ENCODE data around the gene ALPG.

DNA sequence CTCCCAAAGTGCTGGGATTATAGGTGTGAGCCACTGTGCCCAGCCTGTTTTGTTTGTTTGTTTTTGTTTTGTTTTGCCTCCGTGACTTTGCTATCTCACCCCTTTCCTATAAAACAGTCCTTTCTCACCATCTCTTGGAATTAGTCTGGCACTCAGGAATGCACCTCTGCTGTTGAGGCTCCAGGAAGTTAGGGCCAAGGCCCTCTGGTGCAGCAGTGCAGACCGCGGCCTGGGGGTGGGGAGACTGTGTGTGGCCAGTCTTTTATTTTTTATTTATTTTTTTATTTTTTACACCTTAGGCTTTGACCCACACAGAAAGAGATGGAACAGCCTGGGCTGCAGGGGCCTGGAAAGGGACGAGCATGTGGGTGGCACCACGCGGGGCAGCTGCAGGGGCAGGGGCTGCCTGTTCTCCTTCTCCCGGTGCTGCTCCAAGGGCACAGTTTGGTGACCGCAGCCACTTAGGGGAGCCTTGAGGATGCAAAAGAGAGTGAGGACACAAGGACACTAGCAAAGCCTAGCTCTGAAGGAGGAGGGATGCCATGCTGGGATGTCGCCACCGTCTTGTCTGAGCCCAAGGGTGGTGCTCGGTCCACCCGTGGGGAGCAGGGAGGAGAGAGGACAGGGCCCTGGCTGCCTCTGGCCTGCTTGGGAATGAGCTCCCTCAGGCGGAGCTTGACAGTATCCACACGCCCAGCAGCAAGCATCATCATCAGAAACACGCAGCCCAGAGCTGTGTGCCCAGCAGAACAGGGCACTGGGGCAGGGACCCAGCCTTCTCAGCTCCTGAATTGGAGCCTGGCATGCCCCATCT lies 29.9 kb downstream of the ALPG start:
- no peak for TF ChIP-seq CTCF (IDR thresholded peaks at IDR 0.05)
- no peak for TF ChIP-seq EZH2 (IDR thresholded peaks at IDR 0.05; ENCODE audit: borderline replicate concordance, insufficient read depth, low read depth, low read length, poor library complexity, severe bottlenecking)
